CD4-positive, alpha-beta T cell treated with Interleukin-6 at 100 ng/mL for 8 hours (primary cell): ENCODE measurements around the gene LIX1L.

Experiments
- DNase-seq: peaks from one replicate; pipeline ENCODE4 v3.0.0-alpha.2; 2020; ENCODE audit warnings: mixed read lengths, low spot score

Gene LIX1L

GRCh38 chr1:145963265-145964019 is 5.6 kb upstream of the LIX1L start:
- DNase-seq: no peak

GRCh38 chr1:145962157-145963102 is 4.6 kb upstream of the LIX1L start:
- peak; percentile 39 for DNase-seq

- DNase-seq: peak; percentile 38
Measured at GRCh38 chr1:145961425-145962156, 3.8 kb upstream of the LIX1L start.

- DNase-seq: no peak
Measured at GRCh38 chr1:145961109-145961424, 3.2 kb upstream of the LIX1L start.

GRCh38 chr1:145960468-145961108 is 2.8 kb upstream of the LIX1L start:
- peak; percentile 46 for DNase-seq

- DNase-seq: no peak
Measured at GRCh38 chr1:145959957-145960467, 2.2 kb upstream of the LIX1L start.

GRCh38 chr1:145959333-145959732 is 1.5 kb upstream of the LIX1L start:
- no peak for DNase-seq

- no peak for DNase-seq
Measured at GRCh38 chr1:145958734-145959133, 917 bp upstream of the LIX1L start.

- DNase-seq: no peak
Measured at GRCh38 chr1:145956781-145957442, 905 bp downstream of the LIX1L start.

GRCh38 chr1:145956361-145956760 is 1.5 kb downstream of the LIX1L start:
- no peak for DNase-seq

- no peak for DNase-seq
Measured at GRCh38 chr1:145955436-145955835, 2.4 kb downstream of the LIX1L start.

GRCh38 chr1:145953861-145954260 is 4.0 kb downstream of the LIX1L start:
- DNase-seq: no peak

- no peak for DNase-seq
Measured at GRCh38 chr1:145952903-145953302, 4.9 kb downstream of the LIX1L start.

GRCh38 chr1:145951526-145951925 is 6.3 kb downstream of the LIX1L start:
- no peak for DNase-seq

- no peak for DNase-seq
Measured at GRCh38 chr1:145949219-145949618, 8.6 kb downstream of the LIX1L start.

- DNase-seq: no peak
Measured at GRCh38 chr1:145947551-145947950, 10.3 kb downstream of the LIX1L start.

GRCh38 chr1:145946477-145946986 is 11.3 kb downstream of the LIX1L start:
- DNase-seq: no peak

GRCh38 chr1:145944532-145944931 is 13.3 kb downstream of the LIX1L start:
- no peak for DNase-seq

GRCh38 chr1:145942871-145943270 is 14.9 kb downstream of the LIX1L start:
- DNase-seq: no peak

- no peak for DNase-seq
Measured at GRCh38 chr1:145942405-145942804, 15.4 kb downstream of the LIX1L start.

- no peak for DNase-seq
Measured at GRCh38 chr1:145937436-145937835, 20.4 kb downstream of the LIX1L start.
